ENCODE measurements around the gene PUS7.
"Not testable (repeated sequence)": the region's sequence is repeated elsewhere in the genome, so short reads cannot be mapped to it uniquely, and the experiment has no call there.

PUS7 gene
- total RNA-seq: 30.3 to 127 reads per million in 2 experiments

GRCh38 chr7:105521717-105522463 lies at the start of gene PUS7:
PUS7 (minus strand) TSS chr7:105522271; CDS start chr7:105508512, 13,759 bp downstream.
- peak; percentile 68 for DNase-seq (ENCODE audit: low read depth)

GRCh38 chr7:105567821-105568220 lies 45.8 kb upstream of the PUS7 start:
- DNase-seq (ENCODE audit: low read depth): no peak

- no peak for DNase-seq (ENCODE audit: low read depth)
Observed at GRCh38 chr7:105567024-105567423, 45.0 kb upstream of the PUS7 start.

- DNase-seq (ENCODE audit: low read depth): no peak
Observed at GRCh38 chr7:105565190-105565589, 43.1 kb upstream of the PUS7 start.

GRCh38 chr7:105559926-105560325 lies 37.9 kb upstream of the PUS7 start:
- no peak for DNase-seq (ENCODE audit: low read depth)

GRCh38 chr7:105538339-105538738 lies 16.3 kb upstream of the PUS7 start:
- no peak for DNase-seq (ENCODE audit: low read depth)

GRCh38 chr7:105532709-105533460 lies 10.8 kb upstream of the PUS7 start:
- DNase-seq (ENCODE audit: low read depth): no peak

- DNase-seq (ENCODE audit: low read depth): peak; percentile 74
Observed at GRCh38 chr7:105531792-105532671, 10.0 kb upstream of the PUS7 start, which contains the start of gene RINT1. RINT1 (plus strand) TSS chr7:105532201; CDS start chr7:105532316, 115 bp downstream.

GRCh38 chr7:105530546-105530945 lies 8.5 kb upstream of the PUS7 start:
- no peak for DNase-seq (ENCODE audit: low read depth)

GRCh38 chr7:105530126-105530525 lies 8.1 kb upstream of the PUS7 start:
- no peak for DNase-seq (ENCODE audit: low read depth)

GRCh38 chr7:105527737-105528136 lies 5.7 kb upstream of the PUS7 start:
- not testable (repeated sequence) for DNase-seq (ENCODE audit: low read depth)

GRCh38 chr7:105524840-105525239 lies 2.8 kb upstream of the PUS7 start:
- DNase-seq (ENCODE audit: low read depth): no peak

GRCh38 chr7:105524423-105524822 lies 2.4 kb upstream of the PUS7 start:
- DNase-seq (ENCODE audit: low read depth): not testable (repeated sequence)

- no peak for DNase-seq (ENCODE audit: low read depth)
Observed at GRCh38 chr7:105521027-105521716, 899 bp downstream of the PUS7 start.

- not testable (repeated sequence) for DNase-seq (ENCODE audit: low read depth)
Observed at GRCh38 chr7:105520620-105521019, 1.5 kb downstream of the PUS7 start.

GRCh38 chr7:105519353-105519752 lies 2.7 kb downstream of the PUS7 start:
- DNase-seq (ENCODE audit: low read depth): no peak

- not testable (repeated sequence) for DNase-seq (ENCODE audit: low read depth)
Observed at GRCh38 chr7:105515610-105516009, 6.5 kb downstream of the PUS7 start.

- no peak for DNase-seq (ENCODE audit: low read depth)
Observed at GRCh38 chr7:105512926-105513526, 9.0 kb downstream of the PUS7 start.

- no peak for DNase-seq (ENCODE audit: low read depth)
Observed at GRCh38 chr7:105512415-105512814, 9.7 kb downstream of the PUS7 start.

- DNase-seq (ENCODE audit: low read depth): no peak
Observed at GRCh38 chr7:105502173-105502572, 19.9 kb downstream of the PUS7 start.

- DNase-seq (ENCODE audit: low read depth): no peak
Observed at GRCh38 chr7:105497016-105497415, 25.1 kb downstream of the PUS7 start.

Measured in T follicular helper cell (primary cell).